ENCODE data around the gene FUNDC2.

GRCh38 chrX:155046129-155046810 is 19.6 kb downstream of the FUNDC2 start:
- TF ChIP-seq CTCF (conservative IDR thresholded peaks at IDR 0.05; ENCODE audit: low read depth, low read length) (no peak), EZH2 (IDR thresholded peaks at IDR 0.05; ENCODE audit: low read length, unreplicated experiment) (no peak), EZH2phosphoT487 (IDR thresholded peaks at IDR 0.05; ENCODE audit: borderline replicate concordance, low read length) (no peak)

Measured in PC-3 (cell line).